ENCODE results near the gene MAU2.
A peak's percentile ranks its signal among the peaks of the same experiment; 100 is the strongest.

Gene MAU2

DNA sequence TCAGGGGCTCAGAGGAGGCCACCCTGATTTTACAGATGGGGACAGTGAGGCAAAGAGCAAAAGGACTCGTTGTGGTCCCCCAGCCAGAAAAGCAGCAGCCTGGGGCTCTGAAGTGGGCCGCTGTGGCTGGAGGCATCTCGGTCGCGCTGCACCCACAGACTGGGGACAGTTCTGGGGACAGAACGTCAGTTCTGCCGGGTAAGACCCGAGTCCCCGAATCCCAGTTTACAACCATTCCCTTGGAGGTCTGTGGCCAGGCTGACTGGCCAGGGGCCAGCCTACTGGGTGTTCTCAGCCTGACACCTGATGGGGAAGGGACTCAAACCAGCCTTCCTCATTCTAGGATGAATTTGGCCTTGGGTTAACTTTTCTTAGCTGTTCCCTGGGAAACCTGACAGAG, 14.4 kb upstream of the MAU2 start:
- DNase-seq: no peak

DNA sequence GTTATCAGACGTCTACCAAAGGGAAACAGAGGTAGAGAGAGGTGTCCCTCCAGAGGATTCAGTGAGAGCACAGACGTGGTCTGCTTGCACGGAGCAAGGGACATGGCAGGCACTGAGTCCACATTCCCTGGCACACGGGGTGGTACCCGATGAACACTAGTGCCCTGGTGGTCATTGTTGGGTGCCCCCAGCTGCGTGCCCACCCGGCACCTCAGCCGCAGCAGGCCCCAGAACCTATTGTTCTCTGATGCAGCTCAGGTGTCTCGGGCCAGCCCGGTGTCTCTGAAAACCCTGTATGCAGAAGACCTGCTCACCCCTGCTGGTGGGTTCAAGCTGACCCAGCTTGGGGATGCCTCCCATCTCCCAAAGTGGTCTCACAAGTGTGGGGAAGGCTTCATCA, 12.3 kb upstream of the MAU2 start:
- no peak for DNase-seq

DNA sequence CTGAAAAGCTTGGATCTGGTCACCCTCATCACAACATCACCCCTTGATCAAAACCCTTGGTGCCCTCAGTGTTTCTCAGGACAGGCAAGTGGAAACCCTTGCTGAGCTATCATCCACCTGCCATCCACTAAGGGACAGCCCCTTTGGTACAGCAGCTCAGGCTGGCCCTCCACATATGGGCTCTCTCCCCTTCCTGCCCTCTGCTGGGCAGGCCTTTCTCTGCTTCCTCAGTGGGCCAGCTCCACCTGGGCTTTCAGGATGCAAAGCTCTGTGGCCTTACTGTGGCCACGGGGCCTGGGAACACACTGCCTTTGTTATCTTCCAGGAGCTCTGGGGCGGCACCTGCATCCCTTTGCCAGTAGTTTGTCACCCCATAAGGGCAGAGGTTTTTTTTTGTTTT, 5.2 kb upstream of the MAU2 start:
- no peak for DNase-seq

DNA sequence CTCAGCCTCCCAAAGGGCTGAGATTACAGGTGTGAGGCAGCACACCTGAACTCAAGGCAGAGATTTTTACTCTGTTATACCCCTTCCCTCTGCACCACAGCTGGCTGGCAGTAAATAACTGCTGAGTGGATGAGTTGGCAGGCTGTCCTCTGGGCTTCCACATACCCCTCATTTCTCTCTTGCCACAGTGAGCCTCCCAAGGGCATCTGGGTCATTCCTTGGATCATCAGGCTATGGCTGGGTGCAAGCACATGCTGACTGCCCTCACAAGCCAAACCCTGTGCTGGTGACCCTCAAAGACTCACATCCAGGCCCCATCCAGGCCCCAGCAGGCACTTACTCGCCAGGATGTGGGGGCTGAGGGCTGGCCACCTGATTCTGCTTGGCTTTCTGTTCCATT, 4.5 kb upstream of the MAU2 start:
- no peak for DNase-seq

DNA sequence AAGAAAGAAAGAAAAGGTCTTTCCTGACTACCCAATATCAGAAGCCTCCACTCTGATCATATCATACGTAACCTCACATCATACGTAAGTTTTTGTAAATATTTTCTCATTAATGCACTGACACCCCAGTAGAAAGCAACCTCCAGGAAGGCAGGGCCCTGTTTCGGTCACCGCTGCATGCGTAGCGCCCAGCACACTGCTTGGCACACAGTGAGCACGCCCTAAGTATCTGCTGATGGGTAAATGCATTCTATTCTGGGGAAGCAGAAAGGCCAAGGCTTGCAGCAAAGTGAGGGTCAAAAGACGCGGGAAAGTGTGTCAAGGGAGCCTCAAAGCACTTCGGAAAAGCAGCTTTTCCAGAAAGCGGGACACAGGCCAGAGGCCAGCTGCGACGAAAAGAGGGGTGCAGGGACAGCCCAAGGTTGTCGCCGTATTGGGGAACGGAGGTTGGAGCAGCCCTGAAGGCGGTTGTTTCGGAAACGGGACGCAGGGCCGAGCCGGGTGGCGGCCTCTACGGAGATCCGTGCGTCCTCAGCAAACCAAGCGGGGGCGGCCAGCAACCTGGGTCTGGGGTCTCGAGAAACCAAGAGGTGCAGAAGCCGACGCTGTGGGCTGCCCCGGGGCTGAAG, 783 bp upstream of the MAU2 start:
- peak; percentile 11 for DNase-seq

DNA sequence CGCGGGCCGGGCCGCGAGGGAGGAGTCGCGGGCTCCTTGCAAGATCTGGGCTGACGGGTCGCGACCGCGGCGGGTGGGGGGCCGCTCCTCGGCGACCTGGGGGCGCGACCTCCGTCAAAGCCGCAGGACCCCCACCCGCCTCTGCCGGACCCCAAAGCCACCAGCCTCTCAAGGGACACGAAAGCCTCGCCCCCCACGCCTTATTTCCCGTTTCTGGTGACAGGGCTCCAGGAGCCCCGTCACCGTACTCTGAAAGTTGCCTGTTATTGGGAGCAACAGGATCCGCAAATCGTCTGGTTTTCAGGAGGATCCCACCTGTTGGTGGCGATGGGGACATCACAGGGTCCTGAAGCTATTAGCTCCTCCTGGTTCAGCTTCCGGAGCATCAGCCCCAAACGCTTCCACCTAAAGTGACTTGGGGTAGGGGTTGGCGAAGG, 530 bp downstream of the MAU2 start:
- peak; percentile 54 for DNase-seq

DNA sequence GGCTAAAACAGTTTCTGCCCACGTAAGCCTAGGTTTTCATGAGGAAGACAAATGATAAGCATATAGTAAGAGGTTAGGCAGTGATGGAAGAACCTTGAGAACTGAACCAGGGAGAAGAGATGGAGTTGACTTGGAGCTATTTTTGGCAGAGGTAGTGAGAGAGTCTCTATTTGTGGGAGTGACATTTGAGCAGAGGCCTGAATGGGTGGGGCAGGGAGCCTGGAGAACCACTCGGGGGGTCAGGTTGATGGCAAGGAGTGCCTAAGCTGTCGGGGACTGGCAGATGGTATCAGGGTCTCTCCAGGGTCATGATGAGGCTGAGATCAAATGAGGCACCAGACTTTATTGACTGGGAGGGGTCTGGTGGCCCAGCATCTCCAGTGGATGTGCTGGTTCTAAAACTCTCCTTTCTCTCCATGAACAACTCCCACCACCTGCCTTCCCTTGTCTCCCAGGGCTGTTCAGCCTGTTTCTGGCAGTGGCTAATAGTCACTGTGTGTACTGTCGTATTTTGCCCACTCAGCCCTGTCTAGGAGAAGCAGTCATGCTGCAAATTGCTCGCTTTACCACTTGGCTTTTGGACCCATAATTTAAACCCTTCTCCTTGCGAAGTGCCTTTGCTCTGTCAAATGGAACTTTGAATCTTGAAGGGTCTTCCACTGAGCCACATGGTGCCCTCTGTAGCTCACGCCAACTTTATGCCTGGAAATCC, 3.6 kb downstream of the MAU2 start:
- no peak for DNase-seq

DNA sequence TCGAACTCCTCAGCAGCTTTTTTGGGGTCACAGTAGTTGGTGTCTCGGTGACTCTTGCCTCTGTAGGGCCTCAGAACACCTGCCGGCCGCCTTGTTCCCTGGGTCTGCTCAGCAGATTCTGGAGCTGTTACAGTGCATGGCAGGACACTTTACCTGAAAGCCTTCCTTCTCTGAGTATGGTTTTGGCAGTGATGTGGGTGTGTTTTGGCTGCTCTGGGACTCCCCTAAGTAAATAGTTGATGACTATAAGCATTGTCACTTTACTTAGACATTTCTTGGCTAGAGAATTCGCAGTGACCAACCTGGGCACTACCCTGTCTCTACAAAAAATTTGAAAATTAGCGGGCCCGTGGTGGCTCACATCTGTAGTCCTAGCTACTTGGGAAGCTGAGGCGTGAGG, 7.0 kb downstream of the MAU2 start:
- no peak for DNase-seq

DNA sequence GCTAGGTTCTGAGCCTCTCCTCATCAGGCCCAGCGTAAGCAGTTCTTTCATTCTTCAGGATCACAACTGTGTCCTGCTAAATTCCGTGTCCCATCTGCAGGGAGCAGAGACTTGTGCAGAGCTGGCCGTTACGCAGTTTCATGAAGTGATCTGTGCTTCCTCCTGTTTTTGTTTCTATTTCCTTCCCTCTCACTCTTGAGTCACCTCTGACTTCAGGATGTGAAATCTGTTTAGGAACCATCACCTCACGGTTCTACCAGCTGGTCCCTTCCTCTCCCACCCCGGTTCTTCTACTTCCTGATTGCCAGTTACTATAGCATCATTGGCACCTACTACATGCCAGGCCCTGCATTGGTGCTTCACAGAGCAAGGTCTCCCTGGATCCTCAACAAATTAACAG, 8.5 kb downstream of the MAU2 start:
- peak; percentile 69 for DNase-seq

DNA sequence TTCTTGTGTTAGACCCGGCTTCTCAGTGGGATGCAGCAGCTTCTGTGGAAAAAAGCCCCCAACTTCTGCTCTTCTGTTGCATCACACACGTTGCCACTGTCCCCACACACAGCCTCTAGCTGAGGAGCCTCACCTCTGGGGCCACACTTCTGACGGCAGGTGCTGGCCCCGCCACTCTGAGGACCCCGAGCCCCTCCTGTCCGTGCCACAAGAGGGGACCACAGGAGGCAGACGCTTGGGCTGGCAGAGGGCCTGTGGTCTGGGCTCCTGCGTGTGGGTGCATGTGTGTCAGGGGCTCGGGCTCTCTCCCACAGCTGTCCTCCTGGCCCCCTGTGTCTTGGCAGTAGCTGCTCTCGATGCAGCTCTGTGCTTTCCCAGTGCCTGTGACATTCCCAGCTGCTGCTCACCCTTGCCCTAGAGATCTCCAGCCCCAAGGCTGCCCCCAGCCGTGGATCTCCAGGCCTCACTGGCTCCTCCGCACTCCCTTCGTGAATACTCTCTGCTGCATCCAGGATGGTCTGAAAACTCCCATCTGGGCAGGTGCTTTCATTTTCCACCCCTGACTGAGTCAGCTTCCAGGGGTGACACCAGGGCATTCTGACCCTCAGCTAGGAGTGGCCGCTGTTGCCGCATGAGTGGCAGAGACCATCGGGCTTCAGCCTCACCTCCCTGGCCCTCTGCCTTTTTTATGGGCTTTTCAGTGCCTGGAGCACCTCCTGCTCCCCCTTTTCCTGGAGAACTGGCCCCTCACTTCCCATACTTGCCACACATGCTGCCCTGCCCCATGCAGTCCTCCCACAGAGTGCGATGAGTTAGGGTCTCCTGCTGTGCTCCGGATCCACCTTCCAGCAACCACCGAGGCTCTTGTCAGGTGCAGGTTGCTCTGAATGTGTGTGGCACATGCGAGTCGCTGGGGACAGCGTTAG, 13.7 kb downstream of the MAU2 start:
- DNase-seq: no peak

DNA sequence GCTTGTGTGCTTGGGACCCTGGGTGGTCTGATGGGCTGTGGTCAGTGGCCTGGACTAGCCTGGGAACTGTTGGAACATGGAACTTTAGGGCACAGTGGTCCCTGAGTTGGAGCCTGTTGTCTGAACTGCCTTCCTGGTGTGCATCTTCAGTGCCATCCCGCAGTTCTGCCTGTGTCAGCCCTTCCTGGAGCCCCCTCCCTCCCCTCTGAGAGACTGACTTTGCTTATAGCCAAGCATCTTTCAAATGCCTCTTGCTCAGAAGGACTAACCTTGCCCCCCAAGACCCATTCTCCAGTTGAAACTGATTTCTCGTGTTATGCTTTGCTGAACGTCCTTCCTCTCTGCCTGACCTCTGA, 14.3 kb downstream of the MAU2 start:
- no peak for DNase-seq

DNA sequence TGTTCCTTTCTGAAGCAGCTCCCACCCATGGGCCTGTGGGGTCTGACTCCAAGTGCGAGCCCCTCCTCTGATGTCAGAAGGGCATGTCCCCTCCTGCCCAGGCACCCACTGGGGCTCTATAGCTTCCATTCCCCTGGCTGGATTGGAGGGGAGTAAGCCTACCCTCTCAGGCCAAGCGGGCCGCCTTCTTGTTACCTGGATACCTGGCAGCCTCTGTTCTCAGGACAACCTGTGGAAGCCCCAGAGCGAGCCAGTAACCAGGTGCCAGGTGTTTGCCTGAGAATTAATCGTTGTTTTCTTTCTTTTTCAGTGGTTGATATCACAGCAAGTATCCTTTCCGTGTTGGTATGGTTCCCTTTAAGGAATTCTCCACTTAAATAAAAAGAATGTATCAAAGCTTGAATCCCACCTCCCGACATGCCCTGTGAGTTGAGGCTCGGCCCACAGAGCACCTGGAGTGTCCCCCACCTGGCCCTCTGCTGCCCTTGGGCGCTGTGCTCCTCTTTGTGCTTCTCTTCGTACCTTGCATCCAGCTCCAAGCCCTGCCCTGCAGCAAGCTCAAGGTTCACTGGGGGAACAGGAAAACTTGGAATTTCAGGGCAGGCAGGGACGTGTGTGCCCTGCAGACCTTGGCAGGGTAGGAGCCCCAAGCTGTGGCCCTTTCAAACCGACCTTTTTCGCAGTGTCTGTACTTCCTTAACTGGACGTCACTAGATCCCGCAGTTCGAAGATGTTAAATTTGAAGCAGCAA, 15.0 kb downstream of the MAU2 start:
- no peak for DNase-seq

DNA sequence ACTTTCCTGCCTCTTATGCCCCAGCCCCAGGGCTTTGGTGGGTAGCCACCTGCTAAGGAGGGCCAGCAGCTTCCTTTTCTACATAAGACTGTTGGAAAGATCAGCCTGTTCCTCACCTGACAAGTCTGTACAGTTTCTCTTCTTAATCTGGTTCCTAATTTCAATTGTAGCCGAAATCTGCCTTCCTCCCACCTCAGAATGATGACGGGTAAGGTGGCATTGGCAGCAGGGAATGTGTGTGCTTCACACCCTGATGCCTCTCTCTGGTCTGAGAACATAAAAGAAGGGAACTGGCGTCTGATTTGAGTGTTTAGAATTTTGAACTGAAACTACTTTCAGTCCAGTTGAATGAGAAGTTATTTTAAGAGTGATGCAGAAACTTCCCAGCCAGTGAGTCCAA, 16.0 kb downstream of the MAU2 start:
- DNase-seq: no peak

DNA sequence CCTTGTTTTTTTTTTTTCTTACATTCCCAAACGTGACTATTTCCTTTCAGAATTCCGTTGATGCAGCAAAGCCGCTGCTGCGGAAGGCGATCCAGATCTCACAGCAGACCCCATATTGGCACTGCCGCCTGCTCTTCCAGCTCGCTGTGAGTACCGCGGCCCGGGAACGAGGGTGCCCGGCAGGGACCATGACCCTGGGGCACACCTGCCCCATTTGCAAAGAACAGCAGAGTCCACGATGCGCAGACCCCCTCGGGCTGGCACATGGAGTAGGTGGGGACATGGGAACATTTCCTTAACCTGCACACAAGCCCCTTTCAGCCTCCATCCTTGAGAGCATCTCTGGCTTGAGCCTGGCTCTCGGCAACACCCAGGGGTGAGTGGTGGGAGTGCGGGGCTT, 16.5 kb downstream of the MAU2 start:
- no peak for DNase-seq

DNA sequence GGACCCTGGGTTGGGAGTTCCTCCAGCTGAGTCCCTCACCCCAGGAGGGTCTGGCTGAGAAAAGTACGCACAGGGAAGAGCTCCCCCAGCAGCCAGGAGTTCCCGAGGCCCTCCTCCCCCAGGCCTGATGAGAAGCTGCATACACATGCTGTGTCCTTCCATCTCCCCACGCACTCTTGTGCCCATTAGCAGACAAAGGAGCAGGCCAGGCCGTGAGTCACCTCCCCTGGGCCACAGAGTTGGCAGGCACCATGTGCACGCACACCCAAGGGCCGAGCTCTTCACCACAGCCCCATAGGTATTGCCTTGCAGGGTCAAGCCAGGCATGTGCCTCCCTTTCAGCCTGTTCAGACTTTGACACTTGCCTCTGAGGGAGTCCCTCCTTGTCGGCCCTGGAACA, 17.5 kb downstream of the MAU2 start:
- no peak for DNase-seq

DNA sequence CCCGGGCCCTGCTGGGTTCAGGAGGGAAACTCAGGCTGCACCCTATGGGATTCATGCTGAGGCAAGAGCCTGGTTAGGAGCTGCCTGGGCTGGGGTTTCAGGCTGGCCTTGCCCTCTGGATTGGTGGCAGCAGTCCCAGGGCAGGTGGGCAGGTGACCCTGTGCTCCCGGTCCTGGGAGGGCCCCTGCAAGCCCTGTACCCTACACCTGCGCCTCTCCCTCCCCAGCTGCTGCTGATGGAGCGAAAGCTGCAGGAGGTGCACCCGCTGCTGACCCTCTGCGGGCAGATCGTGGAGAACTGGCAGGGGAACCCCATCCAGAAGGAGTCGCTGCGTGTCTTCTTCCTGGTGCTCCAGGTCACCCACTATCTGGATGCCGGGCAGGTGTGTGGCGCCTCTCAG, 20.4 kb downstream of the MAU2 start:
- no peak for DNase-seq

DNA sequence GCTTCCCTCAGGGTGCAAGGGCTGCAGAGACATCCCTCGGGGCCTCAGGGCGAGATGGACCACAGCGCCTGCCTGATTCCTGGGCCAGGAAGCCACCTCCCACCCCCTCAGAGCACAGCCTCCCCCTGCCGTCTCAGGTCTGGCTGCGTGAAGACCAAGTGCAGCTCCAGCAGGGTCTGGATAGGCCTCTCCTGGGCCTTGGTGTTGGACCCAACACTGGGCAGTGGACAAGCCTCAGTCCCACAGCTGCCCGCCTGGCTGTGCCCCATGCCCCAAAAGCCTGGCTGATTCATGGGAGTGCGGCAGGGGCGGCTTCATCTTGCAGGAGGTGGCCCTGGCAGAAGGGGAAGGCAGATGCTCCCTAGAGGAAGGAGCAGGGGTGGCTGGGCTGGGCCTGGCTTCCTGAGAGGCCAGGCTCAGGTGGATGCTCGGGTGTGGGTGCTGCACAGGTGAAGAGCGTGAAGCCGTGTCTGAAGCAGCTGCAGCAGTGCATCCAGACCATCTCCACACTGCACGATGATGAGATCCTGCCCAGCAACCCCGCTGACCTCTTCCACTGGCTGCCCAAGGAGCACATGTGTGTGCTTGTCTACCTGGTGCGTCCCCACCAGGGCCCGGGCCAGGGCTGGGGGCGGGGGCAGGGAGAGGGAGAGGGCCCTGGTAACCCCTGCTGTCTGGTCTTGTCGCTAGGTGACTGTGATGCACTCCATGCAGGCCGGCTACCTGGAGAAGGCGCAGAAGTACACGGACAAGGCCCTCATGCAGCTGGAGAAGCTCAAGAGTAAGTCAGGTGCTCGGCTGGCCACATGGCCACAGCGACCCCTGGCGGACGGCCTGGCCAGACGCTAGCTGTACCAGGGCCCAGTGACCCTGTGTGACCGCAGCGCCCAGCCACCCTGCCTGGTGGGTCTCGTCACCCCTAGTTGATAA, 21.7 kb downstream of the MAU2 start:
- peak; percentile 8 for DNase-seq

DNA sequence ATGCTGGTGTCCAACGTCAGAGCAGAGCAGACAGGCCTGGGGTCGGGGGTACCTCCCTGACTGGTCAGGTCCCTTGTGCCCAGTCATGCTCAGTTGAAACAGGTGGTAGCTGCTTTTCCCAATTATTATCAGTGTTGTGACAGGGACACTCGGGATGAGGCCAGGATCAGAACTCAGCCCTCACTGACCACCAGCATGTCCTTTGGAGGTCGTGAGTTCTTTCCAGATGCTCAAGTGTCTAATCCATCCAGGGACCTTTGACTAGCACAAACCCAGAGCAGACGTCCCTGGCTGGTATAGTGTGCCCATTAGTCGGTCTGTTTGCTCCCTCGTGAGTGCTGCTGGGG, 22.4 kb downstream of the MAU2 start:
- no peak for DNase-seq

DNA sequence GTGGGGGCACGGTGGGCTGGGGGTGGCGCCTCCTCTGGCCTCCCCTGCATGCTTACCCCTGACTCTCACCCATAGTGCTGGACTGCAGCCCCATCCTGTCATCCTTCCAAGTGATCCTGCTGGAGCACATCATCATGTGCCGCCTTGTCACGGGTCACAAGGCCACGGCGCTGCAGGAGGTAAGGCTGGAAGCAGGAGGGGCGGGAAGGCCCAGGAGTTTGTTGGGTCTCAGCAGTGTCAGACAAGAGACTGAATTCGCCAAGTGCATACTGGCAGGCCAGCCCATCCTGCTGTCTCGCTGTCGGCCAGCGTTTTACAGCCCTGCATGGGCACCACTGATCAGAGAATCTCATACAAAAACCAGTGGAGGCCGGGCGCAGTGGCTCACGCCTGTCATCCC, 23.1 kb downstream of the MAU2 start:
- no peak for DNase-seq

DNA sequence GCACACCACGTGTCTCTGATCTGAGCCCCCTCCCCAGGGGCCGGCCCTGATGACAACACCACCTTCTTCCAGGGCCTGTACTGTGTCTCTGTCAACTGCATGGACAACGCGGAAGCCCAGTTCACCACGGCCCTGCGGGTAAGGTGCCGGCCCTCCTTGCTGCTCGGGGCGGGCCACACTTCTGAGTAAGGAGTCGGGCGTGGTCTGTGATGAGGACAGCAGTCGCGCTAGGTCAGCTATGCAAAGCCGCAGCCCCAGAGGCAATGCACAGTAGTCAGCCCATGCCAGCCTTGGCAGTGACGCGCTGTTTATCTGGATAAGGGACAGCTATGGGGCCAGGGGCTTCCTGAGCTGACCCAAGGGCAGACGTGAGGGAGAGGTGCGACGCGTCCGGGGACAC, 24.6 kb downstream of the MAU2 start:
- no peak for DNase-seq

DNA sequence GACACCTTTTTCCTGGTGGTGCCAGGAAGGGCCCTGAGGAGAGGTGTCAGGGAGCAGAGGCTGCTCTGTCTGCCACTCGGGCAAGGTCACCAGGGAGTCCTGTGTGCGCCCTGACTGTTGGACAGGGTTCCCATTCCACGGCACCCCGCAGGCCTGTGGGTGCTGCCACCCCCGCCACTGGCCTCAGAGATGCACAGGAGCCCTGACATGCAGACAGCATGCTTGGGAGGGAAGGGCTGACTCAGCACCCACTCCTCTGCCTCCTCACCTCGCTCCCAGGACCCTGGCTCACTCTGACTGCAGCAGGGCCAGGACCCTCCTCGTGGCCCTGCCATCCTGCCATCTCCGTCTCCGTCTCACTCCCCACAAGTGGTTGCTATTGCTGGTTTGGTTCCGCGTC, 25.3 kb downstream of the MAU2 start:
- DNase-seq: no peak

DNA sequence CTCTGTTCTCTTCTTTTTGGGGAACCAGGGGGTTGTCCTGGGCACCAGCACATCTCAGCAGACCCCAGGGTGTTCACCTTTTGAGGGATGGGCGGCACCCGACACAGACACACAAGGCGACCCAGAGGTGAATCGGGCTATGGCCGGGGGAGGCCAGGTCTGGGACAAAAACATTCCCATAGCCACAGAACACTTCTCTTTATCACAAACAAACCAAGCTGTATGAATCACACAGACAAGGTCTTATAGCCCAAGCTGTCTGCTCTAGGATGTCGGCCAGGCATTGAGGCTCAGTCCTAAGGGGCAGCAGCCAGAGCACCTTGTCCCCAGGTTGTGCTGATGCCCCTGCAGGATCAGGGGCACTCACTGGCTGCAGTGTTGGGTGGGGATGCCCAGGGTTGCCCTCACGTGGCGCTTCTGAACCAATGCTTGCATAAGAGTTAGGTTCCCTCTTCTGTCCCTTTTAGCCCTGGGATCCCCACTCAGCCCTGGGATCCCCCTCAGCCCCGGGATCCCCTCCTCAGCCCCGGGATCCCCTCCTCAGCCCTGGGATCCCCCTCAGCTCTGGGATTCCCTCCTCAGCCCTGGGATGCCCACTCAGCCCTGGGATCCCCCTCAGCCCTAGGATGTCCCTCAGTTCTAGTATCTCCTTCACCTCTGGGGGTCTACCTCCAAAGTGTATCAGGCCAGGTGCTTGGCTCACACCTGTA, 26.9 kb downstream of the MAU2 start:
- no peak for DNase-seq
